DOHH2 (cell line): ENCODE data around the gene ARHGAP27.

Experiments used
- H3F3A ChIP-seq: fragments of 200-600 bp; sonication (generic), shearing (Covaris generic); 2 replicates; pipeline ENCODE4 v1.6.0; 2016; ENCODE audit warnings: antibody characterized with exemption, mild to moderate bottlenecking; ENCODE audit not compliant: control insufficient read depth, insufficient read depth
- H3K27ac ChIP-seq: fragments of 200-600 bp; sonication (generic); 2 replicates; pipeline ENCODE4 v1.5.1; 2014; ENCODE audit warnings: low read depth, mild to moderate bottlenecking, low read length, moderate library complexity
- H3K27me3 ChIP-seq: fragments of 200-600 bp; sonication (generic); 2 replicates; pipeline ENCODE4 v1.6.1; 2014; ENCODE audit warnings: mild to moderate bottlenecking, low read length, mixed read lengths; ENCODE audit not compliant: control insufficient read depth
- H3K36me3 ChIP-seq: fragments of 200-600 bp; sonication (generic); 2 replicates; pipeline ENCODE4 v1.6.1; 2014; ENCODE audit warnings: mild to moderate bottlenecking, low read length, moderate library complexity, mixed read lengths; ENCODE audit not compliant: control insufficient read depth
- H3K4me1 ChIP-seq: fragments of 200-600 bp; sonication (generic); 2 replicates; pipeline ENCODE4 v1.6.1; 2014; ENCODE audit warnings: mild to moderate bottlenecking, low read length, mixed read lengths; ENCODE audit not compliant: control insufficient read depth
- H3K4me2 ChIP-seq: fragments of 200-600 bp; sonication (generic); 2 replicates; pipeline ENCODE4 v1.6.0; 2014; ENCODE audit warnings: mild to moderate bottlenecking, low read length, moderate library complexity
- H3K4me3 ChIP-seq: fragments of 200-600 bp; sonication (generic); 2 replicates; pipeline ENCODE4 v1.5.1; 2014; ENCODE audit warnings: mild to moderate bottlenecking, low read length, mixed read lengths
- H3K79me2 ChIP-seq: fragments of 200-600 bp; sonication (generic); 2 replicates; pipeline ENCODE4 v1.6.1; 2014; ENCODE audit warnings: mild to moderate bottlenecking, low read length, mixed read lengths; ENCODE audit not compliant: control insufficient read depth
- H3K9me2 ChIP-seq: fragments of 200-600 bp; sonication (generic); replicated peaks from 2 replicates; pipeline ENCODE4 v1.6.1; 2014; ENCODE audit warnings: mild to moderate bottlenecking, low read length, mixed read lengths; ENCODE audit not compliant: control insufficient read depth
- H3K9me3 ChIP-seq: fragments of 200-600 bp; sonication (generic); 2 replicates; pipeline ENCODE4 v1.6.1; 2014; ENCODE audit warnings: antibody characterized with exemption, low read length, mixed read lengths; ENCODE audit not compliant: control insufficient read depth, insufficient read depth
- H4K20me1 ChIP-seq: fragments of 200-600 bp; sonication (generic); 2 replicates; pipeline ENCODE4 v1.6.0; 2014; ENCODE audit warnings: low read depth, mild to moderate bottlenecking, antibody characterized with exemption, low read length, moderate library complexity; ENCODE audit not compliant: control insufficient read depth, insufficient read depth
- EZH2phosphoT487 ChIP-seq: fragments of 200-600 bp; sonication (generic); IDR thresholded peaks from 2 replicates; pipeline ENCODE4 v1.6.1; 2017; ENCODE audit warnings: borderline replicate concordance, mild to moderate bottlenecking, antibody characterized with exemption, low read length, moderate library complexity, mixed read lengths
- TF ChIP-seq, protein P1 (sequence below): fragments of 200-600 bp; sonication (generic); IDR thresholded peaks from one replicate; pipeline ENCODE4 v1.5.1; 2014; ENCODE audit warnings: antibody characterized with exemption, mild to moderate bottlenecking, low read depth, low read length; ENCODE audit not compliant: poor library complexity, severe bottlenecking

Gene ARHGAP27

DNA sequence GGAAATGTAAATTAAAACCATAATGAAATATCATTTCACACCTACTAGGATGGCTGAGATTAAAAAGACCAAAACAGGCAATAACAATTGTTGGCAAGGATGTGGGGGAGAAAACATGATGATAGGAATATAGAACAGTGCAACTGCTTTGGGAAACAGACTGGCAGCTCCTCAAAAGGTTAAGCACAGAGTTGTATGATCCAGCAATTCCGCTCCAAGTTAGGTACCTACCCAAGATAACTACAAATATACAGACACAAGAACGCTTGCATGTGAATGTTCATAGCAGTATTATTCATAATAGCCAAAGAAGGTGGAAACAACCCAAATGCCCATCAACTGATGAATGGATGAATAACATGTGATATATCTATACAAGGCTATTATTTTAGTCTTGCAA, 80.8 kb downstream of the ARHGAP27 start:
- Histone ChIP-seq H4K20me1 (no peaks in the 10 kb centered on the region), H3K79me2 (no peaks in the 10 kb centered on the region), H3K9me2 (no peaks in the 10 kb centered on the region), H3K4me1 (0 out of 2 replicates have a peak, but pooled peaks cover 3% of the 10 kb centered on the region), H3K4me3 (no peak overlapping the region), H3K27ac (no peak overlapping the region), H3K36me3 (no peaks in the 10 kb centered on the region), H3K4me2 (no peak overlapping the region), H3F3A (no peaks in the 10 kb centered on the region), H3K9me3 (no peaks in the 10 kb centered on the region), H3K27me3 (peaks cover 28% of the 10 kb centered on the region)
- TF ChIP-seq, protein P1, sequence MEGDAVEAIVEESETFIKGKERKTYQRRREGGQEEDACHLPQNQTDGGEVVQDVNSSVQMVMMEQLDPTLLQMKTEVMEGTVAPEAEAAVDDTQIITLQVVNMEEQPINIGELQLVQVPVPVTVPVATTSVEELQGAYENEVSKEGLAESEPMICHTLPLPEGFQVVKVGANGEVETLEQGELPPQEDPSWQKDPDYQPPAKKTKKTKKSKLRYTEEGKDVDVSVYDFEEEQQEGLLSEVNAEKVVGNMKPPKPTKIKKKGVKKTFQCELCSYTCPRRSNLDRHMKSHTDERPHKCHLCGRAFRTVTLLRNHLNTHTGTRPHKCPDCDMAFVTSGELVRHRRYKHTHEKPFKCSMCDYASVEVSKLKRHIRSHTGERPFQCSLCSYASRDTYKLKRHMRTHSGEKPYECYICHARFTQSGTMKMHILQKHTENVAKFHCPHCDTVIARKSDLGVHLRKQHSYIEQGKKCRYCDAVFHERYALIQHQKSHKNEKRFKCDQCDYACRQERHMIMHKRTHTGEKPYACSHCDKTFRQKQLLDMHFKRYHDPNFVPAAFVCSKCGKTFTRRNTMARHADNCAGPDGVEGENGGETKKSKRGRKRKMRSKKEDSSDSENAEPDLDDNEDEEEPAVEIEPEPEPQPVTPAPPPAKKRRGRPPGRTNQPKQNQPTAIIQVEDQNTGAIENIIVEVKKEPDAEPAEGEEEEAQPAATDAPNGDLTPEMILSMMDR, result no peak
- TF ChIP-seq EZH2phosphoT487, result no peak

DNA sequence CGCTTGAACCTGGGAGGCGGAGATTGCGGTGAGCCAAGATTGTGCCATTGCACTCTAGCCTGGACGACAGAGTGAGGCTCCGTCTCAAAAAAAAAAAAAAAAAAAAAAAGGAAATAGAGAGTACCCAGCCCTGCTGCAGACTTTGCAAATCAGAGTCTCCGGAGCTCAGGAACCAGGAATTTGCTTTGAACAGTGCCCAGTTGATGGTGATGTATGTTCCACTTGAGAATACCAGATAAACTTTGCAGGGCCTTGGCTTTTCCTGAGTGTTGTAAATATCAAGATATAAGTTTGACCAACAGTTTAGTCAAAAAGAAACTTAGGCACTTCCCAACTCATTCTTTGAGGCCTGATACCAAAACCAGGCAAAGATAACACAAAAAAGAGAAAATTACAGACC, 85.2 kb downstream of the ARHGAP27 start:
- Histone ChIP-seq H3K9me2 (no peaks in the 10 kb centered on the region), H3K4me3 (no peak overlapping the region), H3K79me2 (no peaks in the 10 kb centered on the region), H3K27ac (no peak overlapping the region), H3K36me3 (no peaks in the 10 kb centered on the region), H3K4me2 (no peak overlapping the region), H3K27me3 (peaks cover 14% of the 10 kb centered on the region), H3K4me1 (no peaks in the 10 kb centered on the region), H4K20me1 (no peaks in the 10 kb centered on the region), H3K9me3 (no peaks in the 10 kb centered on the region), H3F3A (no peaks in the 10 kb centered on the region)
- TF ChIP-seq, protein P1, result no peak
- TF ChIP-seq EZH2phosphoT487, result no peak

DNA sequence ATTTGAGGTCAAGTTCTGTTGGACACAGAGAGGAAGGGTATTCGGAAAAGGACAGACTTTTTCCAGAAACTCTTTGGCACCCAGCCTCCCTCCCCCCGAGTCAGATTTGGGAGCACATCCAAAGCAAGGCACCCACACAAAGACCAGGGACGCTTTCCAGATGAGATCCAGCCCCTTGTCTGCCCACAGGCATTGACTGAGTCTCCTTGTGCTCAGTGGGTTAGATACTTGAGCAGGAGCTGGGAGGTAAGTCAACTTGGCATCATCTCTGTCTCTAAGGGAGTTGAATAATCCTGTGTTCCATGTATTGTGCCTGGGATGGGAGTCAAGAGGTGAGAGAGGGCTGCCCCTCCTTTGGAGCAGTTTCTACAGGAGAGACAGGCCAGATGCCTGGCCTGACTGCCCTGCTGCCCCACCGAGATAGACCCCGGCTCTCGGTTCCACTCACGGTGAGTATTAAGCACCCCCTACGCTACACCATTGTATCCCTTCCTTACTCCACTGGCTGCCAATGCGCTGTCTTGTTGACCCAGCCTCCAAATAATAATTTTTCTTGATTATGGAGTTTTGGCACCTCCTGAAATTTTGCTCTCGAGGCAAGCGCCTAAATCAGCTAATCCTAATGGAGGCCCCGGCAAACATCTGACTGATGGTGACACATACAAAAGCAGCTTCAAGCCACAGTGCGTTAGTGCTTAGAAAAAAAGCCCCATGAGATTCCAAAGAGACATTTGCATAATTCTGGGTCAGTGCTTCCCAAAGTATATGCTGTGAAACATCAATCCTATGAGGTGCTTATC, 86.3 kb downstream of the ARHGAP27 start:
- Histone ChIP-seq H3K36me3 (no peaks in the 10 kb centered on the region), H3K27me3 (peaks cover 12% of the 10 kb centered on the region; the same call in 1 of the 2 replicates), H3K9me3 (no peaks in the 10 kb centered on the region), H3K4me2 (no peak overlapping the region), H3K79me2 (no peaks in the 10 kb centered on the region), H3F3A (no peaks in the 10 kb centered on the region), H3K4me3 (no peak overlapping the region), H3K9me2 (no peaks in the 10 kb centered on the region), H3K4me1 (no peaks in the 10 kb centered on the region), H4K20me1 (no peaks in the 10 kb centered on the region), H3K27ac (no peak overlapping the region)
- TF ChIP-seq, protein P1, result no peak
- TF ChIP-seq EZH2phosphoT487, result no peak
